Activated gamma-delta T cell treated with anti-CD3 and anti-CD28 coated beads, Interleukin-2, amount 50 U/mL, for 16 hours (primary cell): ENCODE data around the gene FSD1L.

Experiments
- DNase-seq: peaks from one replicate; pipeline ENCODE4 v3.0.0-alpha.2; 2020; ENCODE audit warnings: low read depth

FSD1L gene

GRCh38 chr9:105435453-105435852 is 12.4 kb upstream of the FSD1L start:
- DNase-seq: no peak

DNA sequence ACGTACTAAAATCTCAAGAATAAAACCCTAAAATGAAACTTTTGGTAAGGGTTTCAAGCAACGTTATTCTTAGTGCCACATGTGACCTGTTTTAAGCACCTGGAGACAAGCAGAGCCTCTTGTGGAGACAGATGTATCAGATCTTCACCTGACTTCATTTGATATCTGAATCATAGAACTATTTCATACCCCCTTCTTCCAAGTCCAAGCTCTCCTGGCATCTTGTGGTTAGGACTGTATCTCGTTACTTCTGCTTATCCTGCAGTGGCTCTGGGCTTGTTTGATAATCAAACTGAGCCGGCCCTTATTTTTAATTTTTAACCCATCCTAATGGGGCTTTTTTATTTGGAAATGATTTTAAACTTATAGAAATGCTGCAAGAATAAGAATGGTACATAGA is 11.1 kb upstream of the FSD1L start:
- DNase-seq: no peak

DNA sequence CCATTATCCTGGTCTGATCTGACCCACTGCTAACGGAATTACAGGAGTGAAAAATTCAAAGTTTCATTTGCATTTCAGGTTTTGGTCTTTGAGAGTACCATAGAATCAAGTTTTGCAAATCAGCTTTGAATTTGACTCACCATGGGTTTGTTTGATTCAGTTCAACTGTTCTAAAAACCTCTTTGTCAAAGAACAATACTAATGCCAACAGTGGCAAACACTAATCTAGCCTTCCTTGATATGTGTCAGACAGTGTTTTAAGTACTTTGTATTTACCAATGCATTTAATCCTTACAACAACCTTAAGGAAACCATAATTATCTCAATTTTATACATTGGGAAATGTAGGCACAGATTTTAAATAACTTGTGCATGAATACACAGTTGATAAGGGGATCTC is 10.1 kb upstream of the FSD1L start:
- no peak for DNase-seq

GRCh38 chr9:105438141-105438806 is 9.6 kb upstream of the FSD1L start:
- DNase-seq: no peak

GRCh38 chr9:105439428-105439827 is 8.4 kb upstream of the FSD1L start:
- no peak for DNase-seq

GRCh38 chr9:105441616-105442160 is 6.1 kb upstream of the FSD1L start:
- DNase-seq: no peak

GRCh38 chr9:105443121-105443520 is 4.7 kb upstream of the FSD1L start:
- DNase-seq: no peak

DNA sequence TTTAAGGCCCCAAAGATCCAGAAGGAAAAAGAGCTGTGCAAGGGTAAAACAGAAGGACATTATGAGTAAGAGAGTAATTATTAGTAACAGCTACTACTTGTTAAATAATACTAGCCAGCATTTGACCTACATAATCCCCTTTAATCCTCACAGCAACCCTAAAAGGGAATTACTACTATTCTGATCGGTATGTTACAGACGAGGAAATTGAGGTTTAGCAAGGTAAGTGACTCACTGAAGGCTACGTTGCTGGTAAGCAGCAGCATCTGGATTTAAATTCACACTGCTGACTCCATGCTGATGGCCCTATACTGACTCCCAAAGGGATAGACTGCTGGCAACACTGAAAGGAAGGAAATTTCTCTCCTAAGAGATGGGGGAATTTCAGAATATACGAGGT is 3.7 kb upstream of the FSD1L start:
- DNase-seq: no peak

DNA sequence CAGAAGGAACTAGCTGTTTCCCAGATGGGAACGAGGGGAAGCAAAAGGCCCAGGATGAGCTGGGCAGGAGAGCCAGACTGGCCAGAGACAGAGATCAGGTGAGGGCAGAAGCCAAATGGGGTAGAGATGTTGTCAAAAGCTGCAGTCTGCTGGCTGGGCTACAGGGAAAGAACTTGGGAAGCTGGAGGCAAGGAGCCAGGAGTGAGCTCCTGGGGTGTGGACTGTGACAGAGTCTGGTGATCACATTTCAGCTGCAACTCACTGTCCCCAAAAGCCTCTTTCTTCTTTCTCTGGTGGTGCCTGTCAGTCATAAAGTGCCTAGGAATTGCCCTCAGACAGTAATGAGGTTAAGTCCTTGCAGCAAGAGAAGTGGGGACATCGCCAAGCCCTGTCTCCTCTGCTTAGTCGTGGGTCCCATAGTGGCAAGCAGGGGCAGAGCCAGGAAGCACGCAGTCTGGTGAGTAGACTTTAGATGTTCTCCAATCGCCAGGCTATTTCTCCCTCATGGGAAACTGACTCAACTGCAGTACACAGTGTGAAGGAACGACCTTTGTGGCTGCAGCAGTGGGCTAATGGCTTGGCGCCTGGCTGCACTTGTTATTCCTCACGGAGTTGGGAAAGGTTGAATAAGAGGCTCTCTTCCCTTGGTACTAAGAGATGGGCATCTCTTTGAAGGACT is 2.5 kb upstream of the FSD1L start:
- no peak for DNase-seq

DNA sequence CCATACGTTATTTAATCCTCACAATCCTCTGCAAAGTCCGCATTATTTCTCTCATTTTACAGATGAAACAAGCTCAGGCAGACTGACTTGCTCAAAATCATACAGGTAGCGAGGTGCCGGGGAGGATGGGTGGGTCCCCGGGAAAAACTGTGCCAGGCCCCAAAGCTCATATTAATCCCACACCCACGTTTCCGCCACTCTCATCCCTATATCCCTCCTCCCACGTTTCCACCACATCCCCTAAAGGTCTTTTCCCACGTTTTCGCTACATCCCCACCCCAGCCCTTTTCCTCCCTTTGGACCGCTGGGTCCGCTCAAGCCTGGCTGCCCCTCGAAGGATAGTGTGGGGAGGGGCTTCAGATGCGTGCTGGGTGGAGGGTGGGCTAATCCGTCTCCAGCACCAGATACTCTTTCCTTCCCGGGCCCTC is 434 bp upstream of the FSD1L start:
- DNase-seq: no peak

DNA sequence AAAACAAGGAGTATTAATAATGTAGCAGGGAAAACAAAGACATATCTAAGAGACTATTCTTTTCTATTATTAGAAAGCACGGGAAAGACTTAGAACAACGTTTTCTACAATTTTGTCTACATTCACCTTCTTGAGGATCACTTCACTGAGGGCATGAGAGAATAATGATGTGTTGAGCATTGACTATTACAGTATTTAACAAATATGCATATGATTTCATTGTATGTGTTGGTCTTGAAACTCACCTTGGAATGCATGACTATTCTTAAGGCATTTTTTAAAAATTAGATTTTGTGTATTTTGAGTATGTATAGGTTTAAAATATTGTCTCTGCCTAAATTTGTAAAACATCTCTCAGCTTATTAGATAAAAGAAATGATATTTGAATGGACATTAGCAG is 1.2 kb downstream of the FSD1L start:
- no peak for DNase-seq

GRCh38 chr9:105452185-105452584 is 4.4 kb downstream of the FSD1L start:
- DNase-seq: no peak

DNA sequence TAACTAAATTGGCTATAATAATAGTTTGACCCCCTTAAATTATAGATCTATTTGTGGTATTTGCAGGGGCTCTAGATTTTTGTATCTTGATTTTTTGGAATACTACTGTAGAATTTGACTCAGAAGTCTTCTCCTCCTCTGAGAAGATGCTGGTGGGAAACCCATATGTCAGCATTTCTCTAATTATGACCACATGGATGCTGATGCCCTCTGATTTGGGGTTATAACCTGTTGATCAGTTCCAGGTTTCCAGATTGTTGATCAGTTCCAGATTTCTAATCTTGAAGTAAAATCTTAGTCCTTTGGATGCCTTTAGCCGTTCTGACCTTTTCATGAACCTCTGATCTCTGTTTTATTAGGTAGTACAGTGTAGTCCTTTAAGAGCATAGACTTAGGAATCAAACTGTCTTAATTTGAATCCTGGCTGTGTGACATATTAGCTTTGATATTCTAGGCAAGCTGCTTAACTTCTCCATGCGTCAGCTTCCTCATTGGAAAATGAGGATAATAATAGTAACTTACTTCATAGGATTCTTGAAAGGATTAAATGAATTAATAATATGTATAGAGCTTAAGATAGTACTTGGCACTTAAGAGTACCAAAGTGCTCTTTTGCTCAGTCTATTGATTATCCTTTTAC is 8.1 kb downstream of the FSD1L start:
- no peak for DNase-seq

DNA sequence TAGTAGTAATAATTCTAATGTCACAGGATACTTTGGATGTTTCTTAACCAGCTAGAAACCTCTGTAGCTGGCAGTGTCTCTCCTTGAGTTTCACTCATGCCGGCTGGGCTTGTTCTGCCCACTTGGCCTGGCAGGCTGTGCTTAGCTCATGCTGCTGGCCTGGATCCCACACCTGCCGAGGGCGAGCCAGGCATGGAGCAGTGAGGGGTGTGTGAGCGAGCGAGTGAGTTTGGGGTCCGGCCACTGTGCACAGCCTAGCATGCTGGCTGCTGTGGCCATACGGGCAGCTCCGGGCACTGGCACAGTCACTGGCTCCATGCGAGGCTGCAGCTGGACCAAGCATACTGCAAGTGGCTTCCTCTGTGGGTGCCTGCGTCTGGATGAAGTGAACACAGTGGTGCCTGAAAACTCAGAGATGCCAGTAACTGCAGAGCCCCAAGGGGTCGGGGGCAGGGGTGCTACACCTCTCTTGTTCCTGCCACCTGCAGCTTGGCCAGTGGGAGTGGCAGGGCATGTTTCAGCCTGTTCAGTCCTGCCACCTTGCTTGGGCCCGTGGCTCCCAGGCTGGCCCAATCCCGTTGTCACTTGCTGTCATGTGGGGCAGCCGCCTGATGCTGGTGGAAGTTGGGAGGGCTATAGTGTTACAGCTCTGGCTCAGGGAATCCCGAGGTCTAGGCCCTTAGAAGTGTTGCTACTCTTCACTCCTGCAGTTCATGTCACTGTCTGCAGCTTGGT is 9.9 kb downstream of the FSD1L start:
- DNase-seq: no peak

DNA sequence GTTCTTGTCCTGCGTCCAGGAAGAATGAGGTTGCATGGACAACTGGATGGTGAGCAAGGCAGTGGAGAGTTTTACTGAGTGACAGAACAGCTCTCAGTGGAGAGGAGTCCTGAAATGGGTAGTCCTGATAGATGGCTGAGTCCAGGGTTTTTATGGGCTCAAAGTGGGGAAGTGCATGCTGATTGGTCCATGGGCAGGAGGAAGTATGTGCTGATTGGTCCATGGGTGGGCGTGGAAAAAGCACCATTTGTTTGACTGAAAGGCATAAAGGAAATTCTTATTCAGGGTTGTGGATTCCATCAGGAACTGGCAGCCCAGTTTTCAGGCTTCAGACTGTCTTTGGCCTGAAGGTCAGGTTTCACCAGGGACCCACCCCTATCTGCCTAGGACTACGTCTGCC is 10.6 kb downstream of the FSD1L start:
- DNase-seq: no peak

- DNase-seq: no peak
These were observed 11.5 kb downstream of the FSD1L start for GRCh38 chr9:105459336-105459735.

DNA sequence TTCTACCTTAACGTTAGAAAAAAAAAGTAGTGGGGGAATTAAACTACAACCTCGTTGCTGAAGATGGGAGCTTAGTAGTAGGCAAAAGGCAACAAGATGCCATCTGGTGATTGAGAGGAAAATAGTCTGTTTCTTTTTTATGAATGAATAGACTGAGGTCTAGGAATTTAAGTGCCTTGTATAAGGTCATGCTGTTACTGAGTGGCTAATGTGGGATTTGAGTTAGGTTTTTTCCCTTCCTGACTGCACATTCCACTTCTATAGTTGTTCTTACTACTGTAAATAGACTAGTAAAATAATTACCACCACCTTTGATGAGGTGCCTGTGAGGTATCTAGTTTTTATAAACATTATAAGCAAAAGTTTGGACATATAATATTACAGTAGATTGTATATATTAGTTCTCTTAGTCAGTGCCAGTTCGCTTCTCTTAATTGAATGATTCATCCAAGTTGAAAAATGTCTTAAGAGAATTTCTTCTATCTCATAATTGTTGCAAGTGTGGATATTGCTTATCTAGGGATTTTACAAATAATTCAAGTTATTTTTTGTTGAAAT is 19.1 kb downstream of the FSD1L start:
- DNase-seq: no peak

GRCh38 chr9:105468875-105469274 is 21.0 kb downstream of the FSD1L start:
- no peak for DNase-seq

DNA sequence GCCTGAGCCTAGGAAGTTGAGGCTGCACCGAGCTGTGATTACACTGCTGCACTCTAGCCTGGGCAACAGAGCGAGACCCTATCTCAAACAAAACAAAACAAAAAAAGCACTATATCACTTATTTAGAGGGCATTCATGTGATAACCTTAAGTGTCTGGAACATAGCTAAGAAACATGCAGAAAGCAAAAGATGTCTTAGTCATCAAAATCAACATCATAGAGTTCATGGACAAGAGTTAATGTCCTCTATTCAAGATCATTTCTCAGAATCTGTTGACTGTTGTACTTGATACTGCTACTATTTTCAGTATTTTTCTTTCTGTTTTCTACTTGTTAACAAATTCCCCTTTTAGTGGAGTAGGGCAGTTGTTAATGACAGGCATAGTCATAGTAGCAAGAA is 25.4 kb downstream of the FSD1L start:
- DNase-seq: no peak

DNA sequence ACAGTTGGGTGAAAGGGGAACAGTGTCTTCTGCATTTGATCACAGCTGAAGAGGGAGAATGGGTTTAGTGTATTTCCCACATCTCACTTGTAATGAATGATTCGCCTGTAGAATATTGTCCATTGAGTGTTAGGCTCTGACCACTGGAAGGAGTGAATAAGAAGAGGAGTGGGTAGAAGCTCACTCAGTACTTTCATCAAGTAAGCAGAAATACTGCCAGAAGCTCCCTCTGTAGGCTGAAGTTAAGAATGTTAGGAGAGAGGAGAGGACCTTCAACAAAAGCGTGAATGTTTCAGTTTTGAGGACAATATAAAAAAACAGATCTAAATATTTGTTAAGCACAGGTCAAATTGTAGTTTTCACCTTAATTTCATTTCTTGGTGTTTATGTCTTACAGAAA is 27.5 kb downstream of the FSD1L start:
- no peak for DNase-seq

DNA sequence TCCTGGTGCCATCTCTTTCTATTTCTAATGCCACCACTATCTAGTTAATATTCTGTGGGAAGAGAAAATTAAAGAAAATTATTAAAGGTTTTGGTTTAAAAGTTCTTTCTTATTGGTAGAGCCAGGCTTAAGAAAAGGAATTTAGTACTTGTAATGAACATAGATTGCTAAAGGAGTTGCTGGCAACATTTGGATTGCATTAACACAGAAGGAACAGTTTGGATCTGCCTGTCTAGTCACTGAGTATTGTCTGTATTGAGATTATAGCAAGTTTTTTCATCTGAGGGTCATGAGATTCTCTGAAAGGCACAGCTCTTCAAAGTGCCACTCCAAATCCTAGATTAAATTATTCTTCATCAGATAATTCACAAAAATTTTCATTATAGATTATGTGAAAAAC is 32.0 kb downstream of the FSD1L start:
- DNase-seq: no peak

DNA sequence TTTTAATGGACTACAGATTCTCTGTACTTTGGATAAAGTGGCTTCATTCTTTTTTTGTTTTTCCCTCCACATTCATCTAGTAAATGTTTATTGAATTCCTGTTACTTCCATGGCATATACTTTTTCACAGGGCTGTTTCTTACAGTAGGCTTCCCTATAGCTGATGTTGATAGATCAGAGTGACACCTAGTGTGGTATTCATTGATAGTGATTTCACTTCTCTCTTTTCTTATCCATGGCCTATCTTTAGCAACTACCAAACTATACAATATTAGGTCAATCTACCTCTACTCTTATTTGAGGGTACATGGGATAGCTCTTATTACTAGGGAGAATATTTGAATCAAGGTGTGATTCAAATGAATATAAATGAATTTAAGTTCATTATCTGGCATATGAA is 35.8 kb downstream of the FSD1L start:
- no peak for DNase-seq
